Activated naive CD8-positive, alpha-beta T cell (primary cell): ENCODE results near the gene TMEM256.

Source experiments
- H3K27ac Mint-ChIP-seq: one replicate; pipeline ENCODE4 v1.8.0; 2021; ENCODE audit warnings: mixed read lengths
- H3K27me3 Mint-ChIP-seq: one replicate; pipeline ENCODE4 v1.8.0; 2021; ENCODE audit warnings: mixed read lengths
- H3K36me3 Mint-ChIP-seq: one replicate; pipeline ENCODE4 v1.8.0; 2021; ENCODE audit warnings: mixed read lengths
- H3K4me1 Mint-ChIP-seq: one replicate; pipeline ENCODE4 v1.8.0; 2021; ENCODE audit warnings: low read depth, mixed read lengths
- H3K4me3 Mint-ChIP-seq: one replicate; pipeline ENCODE4 v1.8.0; 2021; ENCODE audit warnings: mild to moderate bottlenecking, mixed read lengths
- H3K9me3 Mint-ChIP-seq: one replicate; pipeline ENCODE4 v1.8.0; 2021; ENCODE audit warnings: low read depth, mixed read lengths

TMEM256 gene

DNA sequence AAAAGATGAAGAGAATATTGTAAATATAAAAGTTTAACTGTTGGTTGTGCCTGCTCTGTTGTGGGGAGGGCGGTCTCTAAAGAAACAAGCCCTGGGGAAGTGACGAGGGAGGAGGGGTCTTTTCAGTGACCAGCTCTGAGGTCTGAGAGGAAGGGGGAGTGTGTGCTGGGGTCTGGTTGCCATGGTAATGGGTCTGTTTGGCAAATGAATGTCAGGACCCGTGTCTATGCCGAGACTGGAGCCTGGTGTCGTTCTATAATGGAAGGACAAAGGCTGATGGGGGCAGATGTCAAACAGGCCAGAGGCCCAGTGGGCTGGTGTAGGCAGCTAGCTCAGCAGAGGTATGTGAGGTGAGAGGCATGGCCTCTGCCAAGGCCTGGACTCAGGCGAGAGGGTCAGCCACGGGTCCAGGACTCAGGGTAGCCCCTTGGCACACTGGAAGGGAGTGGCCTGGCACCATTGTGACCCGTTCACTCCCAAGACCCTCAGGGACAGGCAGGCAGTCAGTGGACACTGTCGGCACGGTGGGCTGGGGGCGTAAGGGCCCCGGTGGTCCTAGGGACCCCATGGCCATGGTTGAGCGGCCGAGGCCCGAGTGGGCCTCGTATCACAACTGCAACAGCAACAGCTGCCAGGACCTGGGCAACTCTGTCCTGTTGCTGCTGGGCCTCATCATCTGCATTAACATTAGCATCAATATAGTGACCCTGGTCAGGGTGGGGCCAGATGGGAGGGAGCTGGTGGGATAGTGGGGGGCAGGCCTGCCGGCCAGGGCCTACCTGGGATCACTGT is 16.1 kb upstream of the TMEM256 start, which contains the start of gene SPEM1:
Gene SPEM1, plus strand, starts transcription at position 506 of the 792 bp plus-strand sequence. Its CDS starts 61 bp downstream, at position 567.
- H3K36me3 Mint-ChIP-seq: peaks cover 2% of the 10 kb centered on the region
- H3K9me3 Mint-ChIP-seq: no peaks in the 10 kb centered on the region
- H3K27me3 Mint-ChIP-seq: no peaks in the 10 kb centered on the region
- no peak within 1 kb of the TSS for H3K4me3 Mint-ChIP-seq
- H3K27ac Mint-ChIP-seq: no peak within 1 kb of the TSS
- H3K4me1 Mint-ChIP-seq: peaks cover 2% of the 10 kb centered on the region

DNA sequence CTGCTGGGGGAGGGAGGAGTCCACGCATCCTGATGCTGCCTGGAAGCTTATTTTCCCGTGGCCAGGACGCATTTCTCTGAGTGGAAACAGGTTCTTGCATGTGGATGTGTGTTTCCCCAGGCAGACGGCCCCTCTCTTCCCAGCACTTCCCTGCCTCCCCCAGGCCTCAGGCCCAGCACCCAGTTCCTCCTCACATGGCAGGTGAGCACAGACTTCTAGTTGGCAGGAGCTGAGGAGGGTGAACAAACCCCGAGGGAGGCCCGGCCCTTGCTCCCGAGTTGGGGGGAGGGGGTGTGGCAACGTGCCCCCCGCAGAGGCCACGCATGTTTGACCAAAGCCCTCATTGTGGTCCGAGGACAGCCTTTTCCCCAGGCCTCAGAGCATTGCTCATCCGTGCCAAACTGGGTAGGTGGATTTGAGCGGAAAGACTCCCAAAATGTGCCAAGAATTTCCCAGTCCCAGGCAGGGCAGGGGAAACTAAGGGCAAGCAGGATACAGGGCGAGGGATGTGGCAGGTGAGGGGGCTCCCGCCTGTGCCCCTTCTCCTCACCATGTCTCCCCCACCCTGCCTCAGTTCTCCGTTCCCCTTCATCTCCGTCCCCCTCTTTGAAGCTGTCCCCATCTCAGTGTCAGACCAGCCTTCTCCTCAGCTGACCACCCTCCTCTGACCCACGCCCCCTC is 14.7 kb upstream of the TMEM256 start:
- Mint-ChIP-seq H3K4me3 (no peak overlapping the region), H3K9me3 (no peaks in the 10 kb centered on the region), H3K27me3 (no peaks in the 10 kb centered on the region), H3K27ac (no peak overlapping the region), H3K4me1 (peaks cover 2% of the 10 kb centered on the region), H3K36me3 (peaks cover 2% of the 10 kb centered on the region)

DNA sequence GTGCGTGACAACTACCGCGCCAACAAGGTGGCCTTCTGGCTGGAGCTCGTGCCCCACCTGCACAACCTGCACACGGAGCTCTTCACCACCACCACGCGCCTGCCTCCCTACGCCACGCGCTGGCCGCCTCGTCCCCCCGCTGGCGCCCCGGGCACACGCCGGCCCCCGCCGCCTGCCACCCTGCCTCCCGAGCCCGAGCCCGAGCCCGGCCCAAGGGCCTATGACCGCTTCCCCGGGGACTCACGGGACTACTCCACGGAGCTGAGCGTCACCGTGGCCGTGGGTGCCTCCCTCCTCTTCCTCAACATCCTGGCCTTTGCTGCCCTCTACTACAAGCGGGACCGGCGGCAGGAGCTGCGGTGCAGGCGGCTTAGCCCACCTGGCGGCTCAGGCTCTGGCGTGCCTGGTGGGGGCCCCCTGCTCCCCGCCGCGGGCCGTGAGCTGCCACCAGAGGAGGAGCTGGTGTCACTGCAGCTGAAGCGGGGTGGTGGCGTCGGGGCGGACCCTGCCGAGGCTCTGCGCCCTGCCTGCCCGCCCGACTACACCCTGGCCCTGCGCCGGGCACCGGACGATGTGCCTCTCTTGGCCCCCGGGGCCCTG is 13.3 kb upstream of the TMEM256 start:
- H3K4me1 Mint-ChIP-seq: peaks cover 2% of the 10 kb centered on the region
- H3K4me3 Mint-ChIP-seq: no peak overlapping the region
- no peaks in the 10 kb centered on the region for H3K9me3 Mint-ChIP-seq
- peaks cover 2% of the 10 kb centered on the region for H3K36me3 Mint-ChIP-seq
- no peak overlapping the region for H3K27ac Mint-ChIP-seq
- H3K27me3 Mint-ChIP-seq: no peaks in the 10 kb centered on the region

- Mint-ChIP-seq H3K27me3 (no peaks in the 10 kb centered on the region), H3K4me1 (peaks cover 2% of the 10 kb centered on the region), H3K27ac (no peak overlapping the region), H3K36me3 (peaks cover 2% of the 10 kb centered on the region), H3K4me3 (no peak overlapping the region), H3K9me3 (no peaks in the 10 kb centered on the region)
Observed at GRCh38 chr17:7416323-7416722, 12.4 kb upstream of the TMEM256 start.

DNA sequence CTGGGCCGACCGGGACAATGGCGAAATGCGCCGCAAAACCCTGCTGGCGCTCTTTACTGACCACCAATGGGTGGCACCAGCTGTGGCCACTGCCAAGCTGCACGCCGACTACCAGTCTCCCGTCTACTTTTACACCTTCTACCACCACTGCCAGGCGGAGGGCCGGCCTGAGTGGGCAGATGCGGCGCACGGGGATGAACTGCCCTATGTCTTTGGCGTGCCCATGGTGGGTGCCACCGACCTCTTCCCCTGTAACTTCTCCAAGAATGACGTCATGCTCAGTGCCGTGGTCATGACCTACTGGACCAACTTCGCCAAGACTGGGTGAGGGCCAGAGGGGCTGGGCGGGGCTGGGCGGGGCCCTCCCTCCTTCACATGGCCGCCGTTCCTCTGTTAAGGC is 11.9 kb upstream of the TMEM256 start:
- H3K9me3 Mint-ChIP-seq: no peaks in the 10 kb centered on the region
- H3K27ac Mint-ChIP-seq: no peak overlapping the region
- H3K4me3 Mint-ChIP-seq: no peak overlapping the region
- H3K4me1 Mint-ChIP-seq: peaks cover 2% of the 10 kb centered on the region
- H3K36me3 Mint-ChIP-seq: peaks cover 2% of the 10 kb centered on the region
- H3K27me3 Mint-ChIP-seq: no peaks in the 10 kb centered on the region

DNA sequence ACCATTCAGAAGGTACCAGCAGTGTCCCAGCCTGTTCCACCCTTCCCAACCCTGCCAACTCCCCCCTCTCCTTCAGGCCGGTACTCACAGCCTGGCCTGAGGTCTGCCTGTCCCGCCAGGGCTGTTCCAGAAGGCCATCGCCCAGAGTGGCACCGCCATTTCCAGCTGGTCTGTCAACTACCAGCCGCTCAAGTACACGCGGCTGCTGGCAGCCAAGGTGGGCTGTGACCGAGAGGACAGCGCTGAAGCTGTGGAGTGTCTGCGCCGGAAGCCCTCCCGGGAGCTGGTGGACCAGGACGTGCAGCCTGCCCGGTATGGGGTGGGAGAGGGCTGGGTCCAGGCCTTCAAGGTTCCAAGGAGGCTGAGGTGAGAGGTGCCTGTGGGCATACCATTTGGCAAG is 10.9 kb upstream of the TMEM256 start:
- Mint-ChIP-seq H3K4me1 (peaks cover 2% of the 10 kb centered on the region), H3K9me3 (no peaks in the 10 kb centered on the region), H3K4me3 (no peak overlapping the region), H3K27ac (no peak overlapping the region), H3K27me3 (no peaks in the 10 kb centered on the region), H3K36me3 (peaks cover 2% of the 10 kb centered on the region)

DNA sequence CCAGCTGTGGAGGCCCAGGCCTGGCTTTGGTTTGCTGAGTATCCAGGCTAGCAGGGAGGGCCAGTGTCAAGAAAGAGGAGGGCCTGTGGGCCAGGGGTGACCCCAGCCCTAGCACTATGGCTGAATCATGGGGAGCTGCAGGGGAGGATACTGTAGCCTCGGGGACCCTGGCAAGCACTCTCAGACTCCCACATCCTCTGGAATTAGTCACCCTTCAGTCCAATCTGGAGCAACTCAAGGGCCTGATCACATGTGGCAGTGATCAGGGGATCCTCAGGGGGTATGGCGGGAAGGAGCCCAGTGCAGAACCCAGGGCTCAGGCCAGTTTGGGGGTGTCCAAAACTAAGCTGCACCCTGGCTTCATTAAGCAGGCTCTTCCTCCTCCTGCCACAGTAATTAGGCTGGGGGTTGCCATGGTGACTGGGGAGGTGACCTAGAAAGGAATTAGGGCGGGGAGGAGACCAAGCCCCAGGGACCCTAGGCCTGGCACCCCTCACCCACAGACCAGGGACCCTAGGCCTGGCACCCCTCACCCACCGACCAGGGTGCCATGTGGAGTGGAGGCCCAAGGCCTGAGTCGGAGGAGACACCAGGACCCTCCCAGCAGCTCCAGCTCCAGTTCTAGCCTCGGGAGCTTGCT is 9.6 kb upstream of the TMEM256 start:
- H3K36me3 Mint-ChIP-seq: peaks cover 2% of the 10 kb centered on the region

DNA sequence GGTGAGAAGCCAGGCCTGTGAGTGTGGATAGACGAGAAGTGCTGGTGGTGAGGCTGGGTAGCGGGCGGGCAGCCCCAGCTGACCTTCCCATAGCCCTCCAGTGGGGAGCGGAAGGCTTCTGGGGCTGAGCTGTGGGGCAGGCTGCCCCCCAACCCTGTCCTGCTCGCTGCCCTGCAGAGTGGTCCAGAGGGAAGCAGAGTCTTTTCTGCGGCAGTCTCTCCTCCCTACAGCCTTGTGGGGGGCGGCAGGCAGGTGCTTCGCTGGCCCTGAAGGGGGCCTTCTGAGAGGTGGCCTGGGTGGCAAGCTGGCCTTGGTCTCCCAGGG is 7.5 kb upstream of the TMEM256 start:
- H3K36me3 Mint-ChIP-seq: no peaks in the 10 kb centered on the region
- no peak overlapping the region for H3K4me3 Mint-ChIP-seq
- no peak overlapping the region for H3K27ac Mint-ChIP-seq
- no peaks in the 10 kb centered on the region for H3K27me3 Mint-ChIP-seq
- no peaks in the 10 kb centered on the region for H3K9me3 Mint-ChIP-seq
- peaks cover 4% of the 10 kb centered on the region for H3K4me1 Mint-ChIP-seq

More for the DNA sequence above, 9.6 kb upstream of the TMEM256 start:
- Mint-ChIP-seq H3K4me1 (peaks cover 4% of the 10 kb centered on the region), H3K27me3 (no peaks in the 10 kb centered on the region), H3K27ac (no peak overlapping the region), H3K4me3 (no peak overlapping the region), H3K9me3 (no peaks in the 10 kb centered on the region)

DNA sequence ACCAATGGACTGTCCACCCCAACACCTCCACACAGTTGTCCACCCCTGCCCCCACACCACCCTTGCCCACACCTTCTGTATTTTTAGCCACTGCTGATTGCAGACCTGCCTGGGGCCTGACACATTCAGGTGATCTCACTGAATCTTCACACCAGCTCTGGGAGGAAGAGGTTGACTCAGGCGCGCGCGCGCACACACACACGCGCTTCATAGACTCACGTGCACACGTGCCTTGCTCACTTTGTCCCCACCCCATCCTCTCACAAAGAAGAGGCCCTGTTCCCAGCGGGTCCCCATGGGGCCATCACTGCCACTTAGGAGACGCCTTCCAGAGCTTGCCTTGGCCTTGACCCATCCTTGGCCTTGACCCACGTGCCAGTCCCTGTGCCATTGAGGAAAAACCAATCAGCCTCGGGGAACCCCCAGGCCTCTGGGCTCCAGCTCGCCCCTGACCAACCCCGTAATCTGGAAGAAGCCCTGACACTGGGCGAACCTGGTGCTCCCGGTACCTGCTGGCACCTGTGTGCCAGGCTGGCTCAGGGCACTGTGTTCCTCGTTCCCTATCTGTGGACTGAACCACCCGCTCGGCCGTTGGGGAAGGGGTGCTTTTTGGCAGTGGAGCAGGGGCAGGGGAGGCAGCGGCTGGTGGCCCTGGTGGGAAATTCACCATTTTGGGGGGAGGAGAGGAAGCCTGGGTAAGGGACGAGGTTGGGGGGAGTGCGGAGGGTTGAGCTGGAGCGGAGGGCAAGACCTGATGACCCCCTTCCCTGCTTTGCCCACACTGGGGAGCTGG is 6.9 kb upstream of the TMEM256 start:
- Mint-ChIP-seq H3K4me3 (no peak overlapping the region), H3K27me3 (no peaks in the 10 kb centered on the region), H3K9me3 (no peaks in the 10 kb centered on the region), H3K4me1 (peaks cover 6% of the 10 kb centered on the region), H3K36me3 (no peaks in the 10 kb centered on the region), H3K27ac (no peak overlapping the region)

- Mint-ChIP-seq H3K36me3 (no peaks in the 10 kb centered on the region), H3K27me3 (no peaks in the 10 kb centered on the region), H3K4me1 (peaks cover 8% of the 10 kb centered on the region), H3K27ac (no peak overlapping the region), H3K4me3 (no peak overlapping the region), H3K9me3 (no peaks in the 10 kb centered on the region)
Observed at GRCh38 chr17:7409716-7410115, 5.8 kb upstream of the TMEM256 start.

DNA sequence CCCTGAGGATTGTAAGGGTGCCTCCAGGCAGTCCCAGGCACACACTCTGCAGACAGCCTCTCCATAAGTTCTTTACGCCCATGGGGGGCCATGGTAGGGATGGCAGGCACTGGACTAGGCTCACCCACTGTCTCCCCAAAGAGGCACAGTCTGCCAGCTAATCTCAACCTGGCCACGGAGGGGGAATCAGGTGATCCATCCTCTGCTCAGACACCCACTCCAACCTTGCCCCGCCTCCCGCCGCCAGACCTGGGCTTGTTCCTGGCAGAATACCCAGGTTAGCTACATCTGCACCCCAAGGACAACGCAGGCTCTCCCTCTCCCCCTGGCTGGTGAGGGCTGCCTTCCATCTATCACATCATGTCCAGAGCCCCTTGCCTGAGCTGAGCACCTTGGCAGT is 5.0 kb upstream of the TMEM256 start:
- H3K27ac Mint-ChIP-seq: no peak overlapping the region
- no peaks in the 10 kb centered on the region for H3K9me3 Mint-ChIP-seq
- H3K36me3 Mint-ChIP-seq: no peaks in the 10 kb centered on the region
- peaks cover 10% of the 10 kb centered on the region for H3K4me1 Mint-ChIP-seq
- no peaks in the 10 kb centered on the region for H3K27me3 Mint-ChIP-seq
- H3K4me3 Mint-ChIP-seq: peak overlapping the region; percentile 44

DNA sequence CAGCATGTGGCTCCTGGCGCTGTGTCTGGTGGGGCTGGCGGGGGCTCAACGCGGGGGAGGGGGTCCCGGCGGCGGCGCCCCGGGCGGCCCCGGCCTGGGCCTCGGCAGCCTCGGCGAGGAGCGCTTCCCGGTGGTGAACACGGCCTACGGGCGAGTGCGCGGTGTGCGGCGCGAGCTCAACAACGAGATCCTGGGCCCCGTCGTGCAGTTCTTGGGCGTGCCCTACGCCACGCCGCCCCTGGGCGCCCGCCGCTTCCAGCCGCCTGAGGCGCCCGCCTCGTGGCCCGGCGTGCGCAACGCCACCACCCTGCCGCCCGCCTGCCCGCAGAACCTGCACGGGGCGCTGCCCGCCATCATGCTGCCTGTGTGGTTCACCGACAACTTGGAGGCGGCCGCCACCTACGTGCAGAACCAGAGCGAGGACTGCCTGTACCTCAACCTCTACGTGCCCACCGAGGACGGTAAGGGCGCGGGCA is 4.4 kb upstream of the TMEM256 start:
- Mint-ChIP-seq H3K4me3 (no peak overlapping the region), H3K27me3 (no peaks in the 10 kb centered on the region), H3K27ac (no peak overlapping the region), H3K4me1 (peaks cover 11% of the 10 kb centered on the region), H3K9me3 (no peaks in the 10 kb centered on the region), H3K36me3 (no peaks in the 10 kb centered on the region)

GRCh38 chr17:7407485-7408251 is 3.8 kb upstream of the TMEM256 start, which contains the start of gene NLGN2:
TSS of gene NLGN2 (plus strand) at chr17:7407845. CDS start at chr17:7408256, 411 bp downstream.
- Mint-ChIP-seq H3K27ac (peak within 1 kb of the TSS; percentile 61), H3K4me1 (peaks cover 18% of the 10 kb centered on the region), H3K4me3 (no peak within 1 kb of the TSS), H3K36me3 (no peaks in the 10 kb centered on the region), H3K9me3 (no peaks in the 10 kb centered on the region), H3K27me3 (no peaks in the 10 kb centered on the region)

- H3K4me1 Mint-ChIP-seq: peaks cover 18% of the 10 kb centered on the region
- no peaks in the 10 kb centered on the region for H3K9me3 Mint-ChIP-seq
- no peak overlapping the region for H3K27ac Mint-ChIP-seq
- no peaks in the 10 kb centered on the region for H3K36me3 Mint-ChIP-seq
- H3K27me3 Mint-ChIP-seq: no peaks in the 10 kb centered on the region
- no peak overlapping the region for H3K4me3 Mint-ChIP-seq
Observed at GRCh38 chr17:7407082-7407481, 3.2 kb upstream of the TMEM256 start.
